ENCODE data around the gene SARM1. TPM values are rescaled to one million over a fixed set of nuclear protein-coding genes. Genes with fewer than 3 reads are reported as not detected.

The SARM1 gene
- total and polyA plus RNA-seq, 2 of the 8 experiments (the other 6 are each of a cell fraction or from before 2014, with no cell fraction given), result 5.8 to 9.2 TPM

DNA sequence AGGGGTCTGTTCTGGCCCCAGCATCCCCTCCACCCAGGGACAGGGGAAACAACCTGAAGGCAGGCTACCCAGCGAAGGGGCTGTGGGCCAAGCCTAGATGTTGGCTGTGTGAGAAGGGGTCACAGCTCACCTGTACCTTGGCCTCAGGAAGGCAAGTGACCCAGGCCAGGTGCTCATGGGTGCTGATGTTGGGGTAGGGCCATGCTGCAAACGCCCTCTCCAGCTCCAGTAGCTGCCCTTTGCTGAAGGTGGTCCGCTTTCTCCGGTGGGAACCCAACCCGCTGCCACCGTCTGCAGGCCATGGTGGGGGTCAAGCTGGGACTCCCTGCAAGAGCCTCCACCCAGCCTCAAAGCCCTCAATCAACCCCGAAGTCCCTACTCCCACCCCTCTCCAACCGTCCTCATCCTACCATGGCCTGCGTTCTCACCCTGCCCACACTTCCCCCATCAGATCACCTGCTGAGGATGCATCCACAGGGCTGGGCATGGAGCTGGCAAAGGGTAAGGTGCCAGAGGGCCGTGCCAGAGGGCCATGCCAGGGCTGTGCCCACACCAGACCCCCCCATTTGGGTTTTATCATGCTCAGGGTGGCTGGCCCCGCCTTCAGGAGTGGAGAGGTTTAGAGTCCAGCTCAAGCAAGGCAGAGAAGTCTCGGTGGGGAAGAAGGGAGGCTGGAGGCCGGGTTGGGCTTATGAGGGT, 6.7 kb upstream of the SARM1 start, which contains the start of gene SEBOX:
TSS of gene SEBOX (minus strand) at position 535 of the 699 bp plus-strand sequence. CDS start at position 487, 48 bp downstream.
- no peak within 1 kb of the TSS for H2BK20ac ChIP-seq (ENCODE audit: low read length)
- ChIA-PET CTCF (ENCODE audit: partially characterized antibody) (interaction anchor here (2.0 kb wide), 1 partner anchor 10 kb away, joined by 6 read pairs; no protein-coding TSS in a partner anchor), POLR2A (ENCODE audit: partially characterized antibody) (interaction anchor here (0.9 to 12.7 kb wide), 5 partner anchors 6 to 185 kb away, joined by 3 to 103 read pairs (median 9); partner anchors contain the start of genes IFT20, POLDIP2 and TNFAIP1)
- no peak within 1 kb of the TSS for H3K4me2 ChIP-seq (ENCODE audit: insufficient read depth in 1 of 2, low read depth in 2 of 2, low read length in 2 of 2)
- no peak within 1 kb of the TSS for H3K4me3 ChIP-seq (ENCODE audit: extremely low read depth in 1 of 4, insufficient read depth in 2 of 4, low read depth in 3 of 4, low read length in 4 of 4)
- no peaks in the 10 kb centered on the region for H3K79me2 ChIP-seq (ENCODE audit: control insufficient read depth in 1 of 2, insufficient read depth in 2 of 2, low read length in 2 of 2)
- H3K18ac ChIP-seq (ENCODE audit: extremely low read depth, low read length), result no peak within 1 kb of the TSS
- FAIRE-seq (no peak), DNase-seq (ENCODE audit: low read depth in 1 of 2, low spot score in 2 of 2) (no peak)
- H4K20me1 ChIP-seq (replicated peaks in 1 of 2; ENCODE audit: control insufficient read depth in 1 of 2, insufficient read depth in 2 of 2, low read length in 2 of 2), result no peaks in the 10 kb centered on the region
- H2BK15ac ChIP-seq (ENCODE audit: low read length), result no peak within 1 kb of the TSS
- TF ChIP-seq KDM5A (IDR thresholded peaks at IDR 0.05; ENCODE audit: low read length), result no peak
- no peak within 1 kb of the TSS for H3K9ac ChIP-seq (replicated peaks in 1 of 4; ENCODE audit: extremely low read depth in 1 of 4, low read depth in 3 of 4, low read length in 3 of 4)
- H3K4ac ChIP-seq (replicated peaks; ENCODE audit: insufficient read length, low read depth, low read length), result no peak within 1 kb of the TSS
- H3K23me2 ChIP-seq (ENCODE audit: low read depth, low read length), result no peaks in the 10 kb centered on the region
- no peak within 1 kb of the TSS for H2BK12ac ChIP-seq (ENCODE audit: low read depth, low read length)
- no peaks in the 10 kb centered on the region for H3K9me3 ChIP-seq (ENCODE audit: insufficient read depth in 2 of 2, low read depth in 1 of 2, low read length in 1 of 2)
- no peak within 1 kb of the TSS for H2BK5ac ChIP-seq (ENCODE audit: low read depth, low read length)
- H3K4me1 ChIP-seq (replicated peaks in 1 of 4; ENCODE audit: control insufficient read depth in 3 of 4, insufficient read depth in 4 of 4, low read length in 3 of 4), result peaks cover 0 to 2% (median under 1%) of the 10 kb centered on the region in 4 experiments; a peak in 1 of 7 replicates
- no peaks in the 10 kb centered on the region for H3K27me3 ChIP-seq (replicated peaks in 1 of 4; ENCODE audit: control insufficient read depth in 3 of 4, extremely low read depth in 1 of 4, insufficient read depth in 3 of 4, low read length in 3 of 4)
- no peaks in the 10 kb centered on the region for H3K79me1 ChIP-seq (ENCODE audit: low read depth, low read length)
- no peak within 1 kb of the TSS for H4K5ac ChIP-seq (ENCODE audit: insufficient read length, low read depth, low read length)
- H4K8ac ChIP-seq (ENCODE audit: extremely low read depth, insufficient read depth, low read length), result no peak within 1 kb of the TSS
- H3K14ac ChIP-seq (ENCODE audit: insufficient read length), result no peak within 1 kb of the TSS
- WGBS, 2 experiments (ENCODE audit: extremely low coverage in 1 of 2, insufficient coverage in 1 of 2, insufficient read length in 1 of 2, insufficient replicate concordance in 2 of 2, low coverage in 1 of 2, low lambda C conversion rate in 2 of 2, missing lambda C conversion rate in 1 of 2), result 91% methylated on average over 13 of the region's 13 CpGs; no CpG with 5 or more reads in 1 of the 2 experiments
- H3K27ac ChIP-seq (ENCODE audit: low read depth, low read length), result no peak within 1 kb of the TSS
- no peak within 1 kb of the TSS for H3K23ac ChIP-seq (ENCODE audit: insufficient read length)
- H2BK120ac ChIP-seq (replicated peaks; ENCODE audit: low read depth, low read length), result no peak within 1 kb of the TSS
- no peak within 1 kb of the TSS for H4K91ac ChIP-seq (replicated peaks; ENCODE audit: insufficient read length, low read length)
- H3K56ac ChIP-seq (replicated peaks; ENCODE audit: insufficient read length, low read depth, low read length), result no peak within 1 kb of the TSS
- H3K36me3 ChIP-seq (ENCODE audit: control insufficient read depth in 2 of 4, insufficient read depth in 4 of 4, low read length in 3 of 4), result peaks cover 7 to 19% (median 16%) of the 10 kb centered on the region in 4 experiments; a peak in 7 of 8 replicates
- no peak within 1 kb of the TSS for H2AK5ac ChIP-seq (ENCODE audit: low read depth, low read length)
- no peak within 1 kb of the TSS for H2AFZ ChIP-seq (ENCODE audit: low read length)

All from H1 (cell line).